HEK293 (cell line): ENCODE measurements around the gene BBX.

Experiments
- CTCF ChIP-seq: fragments of 450-650 bp; formaldehyde crosslinking; IDR thresholded peaks from 2 replicates; pipeline ENCODE4 v1.5.1; 2016; ENCODE audit warnings: missing biosample characterization, missing genetic modification characterization
- ELK4 ChIP-seq: IDR thresholded peaks from 2 replicates; pipeline ENCODE4 v1.6.1; 2011; ENCODE audit warnings: mild to moderate bottlenecking, low read depth, low read length, borderline replicate concordance
- SALL2 ChIP-seq: fragments of 450-650 bp; formaldehyde crosslinking; IDR thresholded peaks from 2 replicates; pipeline ENCODE4 v1.5.0; 2017; ENCODE audit warnings: missing biosample characterization, mild to moderate bottlenecking, missing genetic modification characterization, borderline replicate concordance
- ZFP3 ChIP-seq: fragments of 450-650 bp; formaldehyde crosslinking; IDR thresholded peaks from 2 replicates; pipeline ENCODE4 v1.5.1; 2016; ENCODE audit warnings: low read depth, missing biosample characterization, missing genetic modification characterization
- ZNF140 ChIP-seq: fragments of 450-650 bp; formaldehyde crosslinking; IDR thresholded peaks from 2 replicates; pipeline ENCODE4 v1.5.1; 2016; ENCODE audit warnings: missing biosample characterization, missing genetic modification characterization
- ZNF24 ChIP-seq: fragments of 450-650 bp; formaldehyde crosslinking; IDR thresholded peaks from 2 replicates; pipeline ENCODE4 v1.5.1; 2016; ENCODE audit warnings: missing biosample characterization, missing genetic modification characterization
- ZNF398 ChIP-seq: fragments of 450-650 bp; formaldehyde crosslinking; IDR thresholded peaks from 2 replicates; pipeline ENCODE4 v1.5.1; 2017; ENCODE audit warnings: missing biosample characterization, missing genetic modification characterization
- ZNF433 ChIP-seq: fragments of 450-650 bp; formaldehyde crosslinking; IDR thresholded peaks from 2 replicates; pipeline ENCODE4 v1.5.1; 2016; ENCODE audit warnings: missing biosample characterization, missing genetic modification characterization, low read depth
- ZNF580 ChIP-seq: fragments of 450-650 bp; formaldehyde crosslinking; IDR thresholded peaks from 2 replicates; pipeline ENCODE4 v1.5.1; 2016; ENCODE audit warnings: missing biosample characterization, missing genetic modification characterization
- ZNF629 ChIP-seq: fragments of 450-650 bp; formaldehyde crosslinking; IDR thresholded peaks from 2 replicates; pipeline ENCODE4 v1.5.1; 2017; ENCODE audit warnings: missing biosample characterization, missing genetic modification characterization
- ZNF660 ChIP-seq: fragments of 450-650 bp; IDR thresholded peaks from 2 replicates; pipeline ENCODE4 v1.5.1; 2018; ENCODE audit warnings: missing biosample characterization, mild to moderate bottlenecking, missing genetic modification characterization
- TF ChIP-seq, protein P1 (sequence below): fragments of 450-650 bp; formaldehyde crosslinking; optimal IDR thresholded peaks from 2 replicates; pipeline ENCODE3; 2016; ENCODE audit warnings: missing biosample characterization, mild to moderate bottlenecking, missing genetic modification characterization

DNA sequence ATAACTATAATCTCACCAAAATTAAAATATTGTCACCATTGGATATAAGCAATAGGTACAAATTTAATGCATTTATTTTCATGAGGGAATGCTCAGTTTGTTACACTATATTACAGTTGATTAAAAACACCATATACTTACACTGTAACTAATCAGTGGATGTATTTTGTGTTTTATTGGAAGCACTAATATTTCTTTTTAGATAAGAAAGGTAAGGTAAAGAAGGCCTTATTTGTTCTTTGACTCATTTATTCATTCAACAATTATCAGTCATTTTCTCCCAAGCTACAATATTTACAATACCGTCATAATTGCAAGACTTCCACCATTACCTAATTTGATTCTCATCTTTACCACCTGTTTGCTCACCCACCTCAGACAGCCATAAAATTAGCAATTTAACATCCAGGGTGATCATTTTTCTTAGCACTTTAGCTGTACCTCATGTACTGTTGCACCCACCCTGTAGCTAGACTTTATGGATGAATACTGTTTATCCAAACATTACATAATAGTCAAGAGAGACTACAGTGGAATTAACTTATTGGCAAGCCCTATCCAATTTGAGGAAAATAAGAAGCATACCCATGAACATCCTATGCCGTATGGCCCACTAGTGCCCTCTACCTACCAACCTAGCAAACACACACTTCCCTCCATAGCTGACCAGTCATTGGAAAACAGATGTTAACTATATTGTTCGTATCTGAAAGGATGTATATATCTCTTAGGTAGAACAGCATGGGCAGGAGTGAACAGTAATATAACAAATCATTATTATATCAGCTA, 229.6 kb downstream of the BBX start:
- TF ChIP-seq CTCF (tag by site-specific recombination) (no peak), ZNF24 (no peak), ZNF580 (no peak), ELK4 (no peak), SALL2 (tag by site-specific recombination) (no peak), ZFP3 (no peak), ZNF398 (tag by site-specific recombination) (no peak), ZNF140 (no peak), ZNF433 (tag by site-specific recombination) (no peak), ZNF660 (tag by site-specific recombination) (no peak), ZNF629 (tag by site-specific recombination) (no peak)
- TF ChIP-seq, protein P1, sequence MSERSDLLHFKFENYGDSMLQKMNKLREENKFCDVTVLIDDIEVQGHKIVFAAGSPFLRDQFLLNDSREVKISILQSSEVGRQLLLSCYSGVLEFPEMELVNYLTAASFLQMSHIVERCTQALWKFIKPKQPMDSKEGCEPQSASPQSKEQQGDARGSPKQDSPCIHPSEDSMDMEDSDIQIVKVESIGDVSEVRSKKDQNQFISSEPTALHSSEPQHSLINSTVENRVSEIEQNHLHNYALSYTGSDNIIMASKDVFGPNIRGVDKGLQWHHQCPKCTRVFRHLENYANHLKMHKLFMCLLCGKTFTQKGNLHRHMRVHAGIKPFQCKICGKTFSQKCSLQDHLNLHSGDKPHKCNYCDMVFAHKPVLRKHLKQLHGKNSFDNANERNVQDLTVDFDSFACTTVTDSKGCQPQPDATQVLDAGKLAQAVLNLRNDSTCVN (tag by site-specific recombination): no peak
